HG02763 (cell line): Measurements from ENCODE around the gene FBP1.

ENCODE experiments used
- ATAC-seq: cut with Tn5 transposase; IDR thresholded peaks from one replicate; pipeline ENCODE4 v1.9.1; 2021; ENCODE audit warnings: mild to moderate bottlenecking, moderate library complexity; ENCODE audit not compliant: unreplicated experiment

The FBP1 gene

DNA sequence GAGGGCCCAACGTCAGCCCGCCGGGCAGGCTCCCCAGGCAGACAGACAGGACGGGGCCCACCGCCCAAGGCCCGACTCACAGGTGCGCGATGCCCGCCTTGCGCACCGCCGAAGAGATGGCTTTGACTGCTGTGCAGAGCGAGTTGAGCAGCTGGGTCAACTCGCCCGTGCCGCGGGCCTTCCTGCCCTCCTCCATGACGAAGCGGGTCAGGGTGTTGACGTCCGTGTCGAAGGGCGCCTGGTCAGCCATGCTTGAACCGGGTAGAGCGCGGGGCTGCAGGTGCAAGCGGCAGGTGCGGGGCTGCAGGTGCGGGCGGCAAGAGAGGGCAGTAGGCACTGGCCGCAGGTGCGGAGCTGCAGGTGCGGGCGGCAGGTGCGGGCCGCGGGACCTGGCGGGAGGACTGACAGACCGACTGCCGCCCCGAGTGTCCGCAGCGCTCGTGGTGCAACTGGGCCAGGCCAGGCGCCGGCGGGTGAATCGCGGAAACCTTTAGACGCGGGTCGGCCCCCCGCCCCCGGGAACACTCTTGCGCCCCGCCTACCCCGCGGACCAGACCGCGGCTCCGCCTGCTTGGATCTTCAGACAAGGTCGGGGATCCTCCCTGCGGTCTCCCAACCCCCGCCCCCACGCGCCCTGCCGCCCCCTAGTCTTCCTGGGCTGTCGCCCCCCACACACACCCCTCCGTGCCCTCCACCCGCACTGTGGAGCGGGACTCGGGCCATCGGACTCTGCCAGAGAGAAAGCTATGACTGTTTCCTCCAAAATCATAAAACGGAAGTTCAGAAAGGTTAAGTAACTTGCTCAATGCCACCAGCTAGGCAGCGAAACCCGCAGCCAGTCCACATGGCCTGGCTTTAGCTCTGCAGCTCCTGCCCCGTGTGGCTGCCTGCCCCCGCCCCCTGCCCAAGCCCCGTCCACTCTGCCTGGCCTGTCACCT, at the start of gene FBP1:
TSS of gene FBP1 (minus strand) at position 458 of the 938 bp plus-strand sequence. CDS start at position 250, 208 bp downstream.
- no peak for ATAC-seq

DNA sequence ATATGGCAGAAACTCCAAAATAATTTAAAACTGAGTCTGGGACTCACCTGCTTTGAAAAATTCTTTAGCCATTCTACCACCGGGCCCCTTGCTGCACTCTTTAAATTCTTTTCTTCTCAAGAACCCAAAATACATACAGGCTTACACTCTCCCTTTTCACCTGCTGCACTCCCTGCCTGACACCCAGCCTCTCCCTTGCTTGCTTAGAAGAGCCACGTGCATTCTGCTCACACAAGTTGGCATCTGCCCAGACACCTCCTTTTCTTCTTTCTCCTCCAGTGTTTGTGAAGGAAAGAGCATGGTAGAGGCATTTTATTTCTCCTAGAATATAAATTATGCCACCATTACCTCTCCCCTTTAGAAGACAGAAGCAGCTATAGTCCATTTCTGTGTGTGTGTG, 48.1 kb upstream of the FBP1 start:
- no peak for ATAC-seq

DNA sequence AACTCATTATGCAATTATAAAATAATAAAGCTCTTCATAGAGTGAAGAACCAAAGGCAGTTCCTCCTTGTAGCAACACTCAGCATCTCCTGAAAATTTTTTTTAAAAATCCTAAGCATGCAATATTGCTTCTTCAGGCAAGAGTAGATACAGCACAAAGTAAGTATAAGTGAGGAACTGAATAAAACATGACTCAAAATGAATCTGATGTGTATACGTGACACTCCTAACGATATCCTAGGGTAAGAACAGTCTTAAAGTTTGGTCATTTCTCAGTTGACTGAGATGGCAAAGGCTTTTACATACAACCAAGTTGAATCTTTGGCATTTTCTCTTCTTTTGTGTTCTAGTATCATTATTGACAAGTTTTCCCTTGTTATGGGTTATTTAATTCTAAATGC, 46.0 kb upstream of the FBP1 start:
- ATAC-seq, result no peak

DNA sequence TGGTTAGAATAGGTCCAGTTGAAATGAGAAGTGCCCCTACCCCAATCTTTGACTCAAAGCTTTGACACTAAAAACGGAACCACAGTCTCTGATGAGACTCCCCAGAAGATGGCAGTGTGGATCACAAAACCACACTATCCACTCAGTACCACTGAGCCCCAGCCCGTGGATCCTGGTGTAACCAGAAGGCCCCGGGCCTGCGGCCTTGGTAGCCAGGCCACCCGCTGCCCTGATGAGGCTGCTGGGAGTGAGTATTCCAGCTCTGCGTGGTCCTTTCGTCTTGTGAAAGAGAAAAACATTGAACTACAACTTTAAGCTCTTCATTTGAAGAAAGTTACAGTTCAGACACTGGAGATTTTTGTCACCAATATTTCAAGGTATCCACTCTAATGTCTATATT, 42.2 kb upstream of the FBP1 start:
- ATAC-seq, result no peak

DNA sequence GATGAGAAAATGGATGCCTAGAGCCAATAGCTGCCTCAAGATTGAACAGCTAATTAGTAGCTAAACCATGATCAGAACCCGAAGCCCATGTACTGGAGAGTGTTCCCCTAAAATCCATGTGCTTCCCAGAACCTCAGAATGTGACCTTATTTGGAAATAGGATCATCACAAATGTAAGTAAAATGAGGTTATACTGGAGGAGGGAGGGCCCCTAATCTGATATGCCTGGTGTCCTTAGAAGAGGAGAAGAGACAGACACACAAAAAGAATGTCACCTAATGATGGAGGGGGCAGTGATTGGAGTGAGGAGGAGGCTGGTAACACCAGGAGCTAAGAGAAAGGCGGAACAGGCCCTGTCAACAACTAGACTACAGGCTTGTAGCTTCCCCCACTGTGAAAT, 41.3 kb upstream of the FBP1 start:
- ATAC-seq, result no peak

DNA sequence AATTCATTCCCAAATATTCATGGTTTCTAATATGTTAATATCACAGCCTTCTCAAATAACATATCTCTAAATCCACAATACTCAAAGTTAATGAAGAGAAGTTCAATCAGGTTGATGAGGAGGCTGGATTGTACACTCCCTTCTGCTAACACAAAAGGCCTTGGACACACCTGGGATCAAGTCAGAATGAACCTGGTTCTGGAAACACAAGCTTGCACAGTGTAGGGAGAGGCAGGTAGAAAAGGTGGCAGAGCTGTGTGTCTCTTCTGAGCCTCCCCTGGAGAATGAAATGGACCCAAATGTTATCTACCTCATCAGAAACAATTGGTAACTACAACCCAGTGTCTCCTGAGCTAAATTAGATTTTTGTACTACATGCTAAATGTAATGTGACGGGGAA, 40.7 kb upstream of the FBP1 start:
- no peak for ATAC-seq

DNA sequence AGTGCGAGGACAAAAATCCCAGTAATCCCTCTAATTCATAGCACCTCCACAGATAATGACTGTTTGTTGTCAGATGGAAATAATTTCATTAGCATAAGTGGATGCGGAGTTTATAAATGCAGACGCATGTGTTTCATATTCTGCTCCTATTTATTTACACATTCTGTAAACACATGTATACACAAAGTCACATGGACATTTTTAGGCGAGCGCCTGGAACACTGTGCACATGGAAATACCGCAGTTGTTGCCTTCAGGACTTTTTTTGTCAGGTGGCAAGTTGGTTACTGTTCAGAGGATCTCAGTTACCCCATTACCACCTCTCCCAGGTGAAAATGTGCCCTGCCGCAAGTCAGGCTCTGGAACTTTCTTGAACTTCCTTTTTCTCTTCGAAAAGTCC, 40.3 kb upstream of the FBP1 start:
- no peak for ATAC-seq

DNA sequence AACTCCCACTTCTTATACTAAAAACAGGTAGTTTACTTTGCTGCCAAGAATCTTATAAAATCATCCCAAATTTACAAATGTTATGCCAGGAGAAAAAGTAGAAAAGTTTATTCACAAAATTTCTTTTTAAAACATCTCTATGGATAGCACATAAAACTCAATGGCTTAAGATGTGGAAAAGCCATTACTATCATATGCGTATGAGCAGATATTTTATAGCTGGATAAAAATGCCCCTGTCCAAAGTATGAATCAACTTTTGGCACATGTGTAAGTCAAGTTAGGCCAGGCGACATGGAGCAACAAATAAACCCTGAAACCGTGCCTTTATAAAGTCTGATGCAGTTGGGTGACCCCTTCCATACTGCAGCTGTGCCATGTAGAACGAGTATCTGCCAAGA, 38.6 kb upstream of the FBP1 start:
- no peak for ATAC-seq

DNA sequence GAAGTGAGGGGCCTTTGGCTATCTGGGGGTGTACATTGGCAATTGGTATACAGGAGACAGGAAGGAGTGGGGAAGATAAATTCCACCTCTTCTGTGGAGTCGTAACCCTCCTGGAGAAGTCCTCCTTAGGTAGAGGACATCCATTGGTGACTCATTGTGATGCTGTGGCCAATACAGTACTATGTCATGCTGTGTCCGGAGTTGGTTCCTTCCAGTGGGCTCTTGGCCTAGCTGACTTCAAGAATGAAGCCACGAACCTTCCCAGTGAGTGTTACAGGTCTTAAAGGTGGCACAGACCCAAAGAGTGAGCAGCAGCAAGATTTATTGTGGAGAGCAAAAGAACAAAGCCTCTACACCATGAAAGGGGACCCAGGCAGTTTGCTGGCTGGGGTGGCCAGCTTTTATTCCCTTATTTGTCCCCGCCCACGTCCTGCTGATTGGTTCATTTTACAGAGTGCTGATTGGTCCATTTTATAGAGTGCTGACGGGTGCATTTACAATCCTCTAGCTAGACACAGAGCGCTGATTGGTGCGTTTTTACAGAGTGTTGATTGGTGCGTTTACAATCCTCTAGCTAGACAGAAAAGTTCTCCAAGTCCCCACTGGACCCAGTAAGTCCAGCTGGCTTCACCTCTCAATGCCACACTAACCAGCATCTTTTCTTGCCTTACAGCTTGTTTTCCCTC, 37.3 kb upstream of the FBP1 start:
- ATAC-seq, result no peak

DNA sequence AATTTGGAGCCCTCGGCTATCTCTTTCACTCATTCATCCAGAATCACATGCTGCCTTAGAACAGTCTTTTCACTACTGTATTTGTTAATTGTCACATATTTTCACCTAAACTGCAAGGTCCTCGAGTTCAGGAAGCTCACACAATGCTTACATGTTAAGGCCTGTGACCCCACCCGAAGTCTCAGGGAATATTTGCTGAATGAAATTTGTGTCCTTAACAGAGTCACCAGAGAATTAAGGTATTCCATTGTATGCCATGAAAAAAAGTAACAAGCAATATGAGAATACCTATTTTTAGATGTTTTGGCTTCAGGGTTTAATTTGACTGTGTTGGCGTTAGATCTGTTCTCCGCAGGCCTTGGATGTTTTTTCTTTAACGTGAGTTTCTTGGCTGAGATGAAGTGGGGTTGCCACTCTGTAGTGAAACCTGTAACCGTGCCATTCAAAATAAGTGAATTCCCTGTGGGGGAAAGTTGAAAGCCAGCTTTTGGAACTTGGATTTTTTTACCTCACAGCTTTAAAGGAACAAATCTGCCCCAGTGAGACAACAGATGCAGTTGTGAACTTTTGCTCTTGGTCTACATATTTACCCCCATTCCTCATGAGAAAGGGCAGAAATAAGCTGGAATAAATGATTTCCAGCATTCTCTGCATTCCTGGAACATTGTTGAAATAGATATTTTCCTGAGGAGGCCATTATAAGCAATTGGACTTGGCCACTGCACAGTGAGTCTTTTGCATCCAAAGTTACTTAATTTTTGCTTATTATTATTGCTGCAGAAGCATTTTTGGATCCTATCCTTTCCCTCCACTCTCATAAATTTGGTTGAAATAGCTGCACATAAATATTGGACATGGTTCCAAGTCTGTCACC, 35.9 kb upstream of the FBP1 start:
- ATAC-seq, result no peak

DNA sequence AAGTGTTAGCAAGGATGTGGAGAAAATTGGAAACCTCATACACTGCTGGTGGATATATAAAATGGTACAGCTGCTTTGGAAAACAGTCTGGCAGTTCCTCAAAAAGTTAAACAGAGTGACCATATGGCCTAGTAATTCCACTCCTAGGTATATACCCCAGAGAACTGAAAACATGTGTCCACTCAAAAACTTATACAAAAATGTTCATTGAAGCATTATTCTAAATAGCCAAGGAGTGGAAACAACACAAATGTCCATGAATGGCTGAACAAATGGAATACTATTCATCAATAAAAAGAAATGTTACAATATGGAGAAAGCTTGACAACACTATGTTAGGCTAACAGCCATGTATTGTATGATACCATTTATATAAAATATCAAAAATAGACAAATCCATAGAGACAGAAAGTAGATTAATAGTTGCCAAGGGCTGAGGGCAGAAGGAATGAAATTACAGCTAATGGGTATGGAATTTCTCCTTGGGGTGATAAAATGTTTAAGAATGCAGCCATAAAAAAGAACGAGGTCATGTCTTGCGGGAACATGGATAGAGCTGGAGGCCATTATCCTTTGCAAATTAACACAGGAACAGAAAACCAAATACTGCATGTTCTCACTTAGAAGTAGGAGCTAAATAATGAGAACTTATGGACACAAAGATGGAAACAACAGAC, 33.6 kb upstream of the FBP1 start:
- ATAC-seq, result no peak

DNA sequence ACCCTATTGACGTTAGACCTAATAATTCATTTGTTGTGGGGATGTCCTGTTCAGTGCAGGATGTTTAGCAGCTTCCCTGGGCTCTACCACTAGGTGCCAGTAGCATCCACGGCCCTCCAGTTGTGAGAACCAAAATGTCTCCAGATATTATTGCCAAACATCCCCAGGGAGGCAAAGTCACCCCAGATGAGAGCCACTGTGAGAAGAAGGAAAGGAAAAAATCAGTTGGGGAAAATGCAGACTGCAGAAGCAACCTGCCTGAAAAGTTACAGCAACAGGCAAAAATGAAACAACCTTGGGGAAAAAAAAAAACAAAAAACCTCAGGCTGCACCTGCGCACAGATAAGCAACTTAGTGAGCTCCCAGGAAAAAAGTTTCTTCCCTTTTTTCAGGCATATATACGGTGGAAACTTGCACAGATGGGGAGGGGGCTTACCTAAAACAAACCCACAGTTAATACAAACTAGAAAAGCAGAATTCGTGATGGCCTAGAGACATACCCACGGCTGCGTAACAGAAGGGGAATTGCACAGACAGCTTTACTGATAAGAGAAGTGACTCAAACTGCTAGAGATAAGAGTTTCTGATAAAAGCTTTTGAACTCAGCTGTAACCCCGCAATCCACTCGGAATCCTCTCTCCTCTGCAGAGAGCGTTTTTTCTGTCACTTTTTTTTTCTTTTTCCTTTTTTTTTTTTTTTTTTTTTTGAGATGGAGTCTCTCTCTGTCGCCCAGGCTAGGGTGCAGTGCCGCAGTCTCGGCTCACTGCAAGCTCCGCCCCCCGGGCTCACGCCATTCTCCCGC, 29.8 kb upstream of the FBP1 start:
- no peak for ATAC-seq

DNA sequence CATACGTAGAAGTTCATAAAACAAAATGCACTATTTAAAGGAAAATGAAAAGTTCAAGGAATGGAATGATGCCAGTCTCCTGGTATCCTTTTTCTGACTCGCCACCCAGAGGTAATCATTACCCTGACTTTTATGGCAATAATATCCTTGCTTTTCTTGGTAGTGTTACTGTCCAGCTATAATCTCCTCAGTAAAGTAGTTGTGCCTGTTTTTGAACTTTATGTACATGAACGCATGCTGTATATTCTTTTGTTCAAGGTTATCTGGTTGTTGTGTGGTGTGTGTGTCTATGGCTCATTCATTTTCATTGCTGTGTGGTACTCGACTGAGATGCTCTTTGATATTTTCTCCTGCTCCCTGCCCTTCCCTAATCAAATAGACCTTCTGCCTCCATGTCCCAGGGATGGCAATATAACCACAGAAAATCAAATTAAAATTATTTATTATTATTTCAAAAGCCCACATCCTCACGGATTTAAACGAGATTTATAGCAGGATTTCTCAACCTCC, 29.2 kb upstream of the FBP1 start:
- ATAC-seq, result no peak

DNA sequence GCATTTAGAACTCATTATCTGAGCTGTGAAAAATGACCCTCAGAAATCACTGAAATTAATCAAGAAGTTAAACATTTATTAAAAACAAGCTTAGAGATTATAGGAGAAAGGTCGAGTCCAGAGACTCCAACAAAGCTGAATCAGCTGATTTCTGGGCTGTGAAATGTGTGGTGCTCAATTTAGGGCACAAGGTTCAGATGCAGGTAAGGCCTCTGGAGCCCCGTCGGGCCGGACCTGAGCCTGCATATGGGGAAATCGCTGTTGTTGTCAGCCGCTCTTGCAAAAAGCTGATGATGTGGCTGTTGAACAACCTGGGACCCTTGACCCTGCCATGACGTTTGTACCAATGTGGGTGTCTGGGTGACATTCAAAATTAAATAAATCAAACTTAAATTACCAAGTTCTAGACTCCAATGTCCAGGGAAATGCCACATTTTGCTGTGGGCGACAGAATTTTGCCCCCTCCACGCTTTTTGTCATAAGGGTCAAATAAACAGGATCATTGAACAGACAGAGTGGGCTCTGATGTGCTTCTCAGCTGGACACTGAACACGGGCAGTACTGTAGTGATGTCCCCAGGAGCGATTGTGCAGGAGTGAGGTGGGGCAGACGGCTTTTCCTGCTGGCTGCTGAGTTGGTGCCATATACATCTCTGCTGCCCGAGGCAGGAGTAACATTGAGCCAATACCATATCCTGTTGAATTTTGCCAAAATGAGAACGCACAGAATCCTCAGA, 27.2 kb upstream of the FBP1 start:
- no peak for ATAC-seq

DNA sequence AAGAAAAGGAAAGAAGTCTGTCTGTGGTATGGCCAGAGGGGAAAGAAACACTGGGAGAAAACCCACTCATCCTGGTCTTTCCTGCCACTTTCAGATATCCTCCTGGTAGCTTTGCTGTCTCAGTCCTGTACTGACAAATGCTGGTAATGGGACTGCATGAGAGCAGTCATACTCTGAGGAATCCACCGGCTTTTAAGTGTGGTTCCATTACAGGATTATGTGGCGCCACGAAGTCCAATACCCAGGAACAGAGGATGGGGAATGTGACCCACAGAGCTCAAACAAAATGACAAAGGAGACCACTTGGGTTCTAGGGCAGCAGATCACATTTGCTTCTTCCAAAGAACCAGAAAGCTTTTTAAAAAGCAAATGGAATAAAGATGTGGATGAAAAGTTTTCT, 26.3 kb upstream of the FBP1 start:
- ATAC-seq, result no peak

DNA sequence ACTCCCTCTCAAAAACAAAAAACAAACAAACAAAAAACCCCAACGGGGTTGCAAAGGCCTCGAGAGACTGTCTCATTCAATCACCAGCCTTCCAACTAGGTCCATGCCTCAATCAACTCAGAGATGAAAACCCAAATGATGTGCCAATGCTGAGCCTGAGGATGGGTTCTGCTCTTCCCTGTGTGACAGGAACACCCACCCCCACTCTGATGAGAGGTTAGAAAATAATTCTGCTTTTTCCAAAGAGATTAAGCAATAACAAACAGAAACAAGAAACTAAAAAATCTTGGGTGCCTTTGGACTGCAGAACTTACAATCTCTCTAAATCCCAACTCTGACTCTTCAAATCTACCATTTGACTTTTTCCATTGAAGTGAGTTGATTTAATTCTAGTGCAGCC, 25.5 kb upstream of the FBP1 start:
- ATAC-seq, result no peak

DNA sequence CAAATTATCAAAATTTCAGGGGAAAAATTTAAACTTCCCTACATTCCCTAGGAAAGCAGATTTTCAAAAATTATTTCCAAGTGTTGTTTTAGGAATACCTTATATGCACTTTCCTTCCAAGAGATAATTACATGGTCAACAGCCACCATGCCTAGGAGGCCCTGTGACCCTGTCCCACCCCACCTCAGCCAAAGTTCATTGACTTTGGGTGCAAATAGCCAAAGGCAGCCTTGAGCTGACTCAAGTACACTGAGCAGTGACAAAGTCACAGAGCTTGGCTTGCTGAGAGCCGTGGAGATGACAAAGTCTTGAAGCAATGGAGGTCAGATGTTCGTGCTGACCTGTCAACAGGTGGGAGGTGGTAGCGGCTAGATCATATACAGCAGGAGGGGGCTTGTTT, 24.3 kb upstream of the FBP1 start:
- no peak for ATAC-seq

DNA sequence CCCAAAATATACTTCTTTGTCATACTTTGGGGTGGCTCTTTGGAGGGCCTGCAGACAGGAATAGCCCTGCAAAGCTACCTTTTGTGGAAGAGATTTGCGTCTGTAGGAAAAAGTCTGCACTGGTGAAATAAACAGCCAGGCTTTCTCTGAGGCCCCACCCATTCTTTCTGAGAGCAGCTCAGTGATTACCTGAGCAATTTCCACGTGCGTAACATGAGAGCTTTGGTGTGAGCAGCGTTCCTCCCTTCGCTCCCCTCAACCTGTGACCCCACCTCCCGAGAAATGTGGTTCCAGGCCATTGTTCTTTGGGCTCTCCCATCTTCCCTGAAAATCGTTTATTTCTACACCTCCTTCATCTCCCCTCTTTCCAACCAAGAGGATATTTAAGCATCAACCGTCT, 23.8 kb upstream of the FBP1 start:
- ATAC-seq, result no peak
